GM18870 (cell line): Measurements from ENCODE around the gene STEAP1B.

Experiments used
- ATAC-seq: cut with Tn5 transposase; IDR thresholded peaks from one replicate; pipeline ENCODE4 v1.9.1; 2021; ENCODE audit warnings: moderate library complexity; ENCODE audit not compliant: unreplicated experiment

The STEAP1B gene

GRCh38 chr7:22406715-22407114, 93.3 kb downstream of the STEAP1B start:
- no peak for ATAC-seq

- no peak for ATAC-seq
These were observed 95.5 kb downstream of the STEAP1B start for GRCh38 chr7:22404421-22405023.

- no peak for ATAC-seq
These were observed 96.6 kb downstream of the STEAP1B start for GRCh38 chr7:22403344-22403743.

- no peak for ATAC-seq
These were observed 97.7 kb downstream of the STEAP1B start for GRCh38 chr7:22402250-22402649.

- no peak for ATAC-seq
These were observed 98.9 kb downstream of the STEAP1B start for GRCh38 chr7:22400936-22401553.

- no peak for ATAC-seq
These were observed 99.7 kb downstream of the STEAP1B start for GRCh38 chr7:22400150-22400814.

- ATAC-seq: no peak
These were observed 100.4 kb downstream of the STEAP1B start for GRCh38 chr7:22399546-22399945.

GRCh38 chr7:22399091-22399490, 100.9 kb downstream of the STEAP1B start:
- no peak for ATAC-seq

- no peak for ATAC-seq
These were observed 102.0 kb downstream of the STEAP1B start for GRCh38 chr7:22397981-22398380.

- ATAC-seq: no peak
These were observed 104.8 kb downstream of the STEAP1B start for GRCh38 chr7:22395222-22395621.

GRCh38 chr7:22394739-22395138, 105.2 kb downstream of the STEAP1B start:
- no peak for ATAC-seq

GRCh38 chr7:22393913-22394729, 105.9 kb downstream of the STEAP1B start:
- no peak for ATAC-seq

- ATAC-seq: no peak
These were observed 109.5 kb downstream of the STEAP1B start for GRCh38 chr7:22390516-22390915.

GRCh38 chr7:22389892-22390291, 110.1 kb downstream of the STEAP1B start:
- no peak for ATAC-seq

GRCh38 chr7:22387583-22387982, 112.4 kb downstream of the STEAP1B start:
- no peak for ATAC-seq

GRCh38 chr7:22386865-22387264, 113.1 kb downstream of the STEAP1B start:
- peak; percentile 56 for ATAC-seq

- ATAC-seq: peak; percentile 82
These were observed 113.7 kb downstream of the STEAP1B start for GRCh38 chr7:22386206-22386858.

GRCh38 chr7:22385326-22385725, 114.7 kb downstream of the STEAP1B start:
- ATAC-seq: no peak

GRCh38 chr7:22380333-22380732, 119.7 kb downstream of the STEAP1B start:
- ATAC-seq: no peak

GRCh38 chr7:22378199-22378980, 121.6 kb downstream of the STEAP1B start:
- ATAC-seq: no peak
